Left lung (tissue), 10 donors: Measurements from ENCODE around the gene ACADL. TPM values are rescaled to one million over a fixed set of nuclear protein-coding genes. Genes with fewer than 3 reads are reported as not detected.

ENCODE experiments used
- ATAC-seq: fragments of 200-7000 bp; cut with Tn5 transposase; one replicate; pipeline ENCODE4 v1.9.1; 2020; ENCODE audit warnings: moderate library complexity
- DNase-seq, 4 donors: peaks; one replicate each; pipeline ENCODE4 v3.0.0-alpha.2; 2013 to 2020
- H3K27ac ChIP-seq, 2 donors: fragments of 200-600 bp; sonication (generic) in 1 of 2; one replicate each; pipeline versions ENCODE4 v1.5.0 to v1.8.0; 2020 to 2021
- H3K27me3 ChIP-seq, 2 donors: fragments of 200-600 bp; sonication (generic) in 1 of 2; one replicate each; pipeline versions ENCODE4 v1.5.0 to v1.8.0; 2020 to 2021
- H3K36me3 ChIP-seq, 2 donors: fragments of 200-600 bp; sonication (generic) in 1 of 2; one replicate each; pipeline versions ENCODE4 v1.5.0 to v1.8.0; 2020 to 2021
- H3K4me1 ChIP-seq, 2 donors: fragments of 200-600 bp; one replicate each; pipeline ENCODE4 v1.8.0; 2021
- H3K4me3 ChIP-seq, 2 donors: fragments of 200-600 bp; sonication (generic) in 1 of 2; one replicate each; pipeline versions ENCODE4 v1.5.0 to v1.8.0; 2020 to 2021; ENCODE audit warnings: mild to moderate bottlenecking in 1 of 2
- H3K9me3 ChIP-seq, 2 donors: fragments of 200-600 bp; sonication (generic) in 1 of 2; one replicate each; pipeline versions ENCODE4 v1.5.0 to v1.8.0; 2020 to 2021
- CTCF ChIP-seq, 2 donors: fragments of 200-600 bp; sonication (generic) in 1 of 2; IDR thresholded peaks; one replicate each; pipeline versions ENCODE4 v1.5.0 to v1.8.0; 2021; ENCODE audit warnings: antibody characterized with exemption in 2 of 2
- intact Hi-C, 2 donors: fragments of 100-400 bp; cut with DNase I; formaldehyde crosslinking; loops; one replicate each; pipeline versions ENCODE4 v1.11.2 to v1.14.2; 2022
- polyA plus RNA-seq, 6 donors: library from polyadenylated mRNA; unstranded; fragments of 120-200 nt; gene quantifications; one replicate each; pipeline ENCODE4 v1.2.1, GENCODE V29; 2013; ENCODE audit not compliant: insufficient read length in 6 of 6
- total RNA-seq, 2 donors: library from RNA; stranded (reverse); fragmentation: NEBNext Ultra II Directional; extraction: Animal tissue kit (Norgen Biotek cat#: 25700); gene quantifications; one replicate each; pipeline ENCODE4 v1.2.1, GENCODE V29; 2021
- donor health status: DM: no; HTN: yes; CAD: no.
- donor health status: DM: no; HTN: no; CAD: no.

Gene ACADL
- total and polyA plus RNA-seq, 8 donors, result 14.6 to 32.9 (median 18.8) TPM

DNA sequence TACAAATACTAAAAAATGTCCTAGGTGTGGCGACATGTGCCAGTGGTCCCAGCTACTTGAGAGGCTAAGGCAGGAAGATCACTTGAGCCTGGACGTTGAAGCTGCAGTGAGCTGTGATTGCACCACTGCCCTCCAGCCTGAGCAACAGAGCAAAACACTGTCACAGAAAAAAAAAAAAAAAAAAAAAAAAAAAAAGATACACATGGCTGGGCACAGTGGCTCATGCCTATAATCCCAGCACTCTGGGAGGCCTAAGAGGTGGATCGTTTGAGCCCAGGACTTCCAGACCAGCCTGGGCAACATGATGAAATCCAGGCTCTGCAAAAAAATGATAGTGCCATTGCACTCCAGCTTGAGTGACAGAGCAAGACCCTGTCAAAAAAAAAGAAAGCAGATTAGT, 67.7 kb downstream of the ACADL start:
- no peak for TF ChIP-seq CTCF (IDR thresholded peaks at IDR 0.05)
- peaks cover 0 to 22% of the 10 kb centered on the region in 2 donors for H3K36me3 ChIP-seq

GRCh38 chr2:210147614-210148013, 77.6 kb downstream of the ACADL start:
- intact Hi-C loops, result no loop called here
- H3K4me1 ChIP-seq, result no peaks in the 10 kb centered on the region
- H3K4me3 ChIP-seq, result no peak overlapping the region
- DNase-seq (no peak), ATAC-seq (no peak)
- TF ChIP-seq CTCF (IDR thresholded peaks at IDR 0.05), result no peak
- H3K9me3 ChIP-seq, result no peaks in the 10 kb centered on the region
- peaks cover 0 to 33% of the 10 kb centered on the region in 2 donors for H3K36me3 ChIP-seq
- no peaks in the 10 kb centered on the region for H3K27me3 ChIP-seq
- no peak overlapping the region for H3K27ac ChIP-seq

More for the DNA sequence above, 67.7 kb downstream of the ACADL start:
- ATAC-seq (no peak), DNase-seq (no peak)
- no peaks in the 10 kb centered on the region for H3K27me3 ChIP-seq
- no peak overlapping the region for H3K27ac ChIP-seq
- intact Hi-C loops, result no loop called here
- no peaks in the 10 kb centered on the region for H3K4me1 ChIP-seq
- no peaks in the 10 kb centered on the region for H3K9me3 ChIP-seq
- no peak overlapping the region for H3K4me3 ChIP-seq

Other genes starting within 250 kb of the ACADL start
- 10 to 100 TPM; 48.0 to 54.5 TPM for gene RPE, start 222.8 kb downstream of the ACADL start, total RNA-seq
- 10 to 100 TPM; 52.1 to 65.9 (median 56.7) TPM for gene RPE, start 222.8 kb downstream of the ACADL start, polyA plus RNA-seq
- gene KANSL1L, start 54.0 kb downstream of the ACADL start, total RNA-seq, result 10 to 100 TPM; 29.6 to 31.5 TPM
- gene KANSL1L, start 54.0 kb downstream of the ACADL start, polyA plus RNA-seq, result 10 to 100 TPM; 45.6 to 54.6 (median 50.1) TPM
- gene MYL1, start 89.7 kb upstream of the ACADL start, total RNA-seq, result not detected
- under 1 TPM in 1 of 6 donors, not detected in 5; 0.54 TPM for gene MYL1, start 89.7 kb upstream of the ACADL start, polyA plus RNA-seq